ENCODE measurements around the gene THBD. TPM values are rescaled to one million over a fixed set of nuclear protein-coding genes. Genes with fewer than 3 reads are reported as not detected.

The THBD gene
- total RNA-seq, 1 donor from 2014 or later = 104 TPM

DNA sequence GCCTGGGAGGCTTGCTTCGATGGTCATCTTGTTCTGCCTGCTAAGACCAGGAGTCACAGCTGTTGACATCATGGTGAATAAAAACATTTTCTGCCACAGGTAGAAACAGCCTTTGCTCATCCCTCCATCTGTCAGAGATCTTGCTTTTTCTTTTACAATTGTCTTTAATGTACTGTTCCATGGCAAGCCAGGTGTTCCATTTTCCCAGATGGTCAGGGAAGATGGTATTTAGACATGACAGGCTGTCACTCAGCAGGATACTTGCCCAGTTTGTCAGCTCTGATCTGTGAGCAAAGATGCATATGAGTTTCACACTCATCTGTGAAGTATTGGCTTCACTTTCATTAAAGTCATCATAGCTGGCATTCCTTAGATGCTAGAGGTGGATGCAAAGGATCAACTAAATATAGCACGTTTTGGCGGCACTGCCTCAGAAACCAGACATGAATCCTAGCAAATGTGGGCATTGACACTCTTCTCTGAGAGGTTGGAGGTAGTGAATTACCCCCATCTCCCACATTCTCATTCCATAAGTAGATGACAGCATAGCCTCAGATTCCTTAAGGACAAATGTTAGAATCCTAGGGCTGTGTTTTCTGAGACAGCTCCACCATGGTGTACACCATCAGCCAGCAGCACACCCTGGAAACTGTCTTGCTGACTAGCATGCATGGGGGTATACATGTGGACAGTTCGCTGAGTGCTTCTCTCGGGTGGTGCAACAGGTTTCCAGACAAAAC lies 10.2 kb downstream of the THBD start:
- no peaks in the 10 kb centered on the region for H3K9me3 ChIP-seq
- no peak for DNase-seq
- TF ChIP-seq, protein P1, sequence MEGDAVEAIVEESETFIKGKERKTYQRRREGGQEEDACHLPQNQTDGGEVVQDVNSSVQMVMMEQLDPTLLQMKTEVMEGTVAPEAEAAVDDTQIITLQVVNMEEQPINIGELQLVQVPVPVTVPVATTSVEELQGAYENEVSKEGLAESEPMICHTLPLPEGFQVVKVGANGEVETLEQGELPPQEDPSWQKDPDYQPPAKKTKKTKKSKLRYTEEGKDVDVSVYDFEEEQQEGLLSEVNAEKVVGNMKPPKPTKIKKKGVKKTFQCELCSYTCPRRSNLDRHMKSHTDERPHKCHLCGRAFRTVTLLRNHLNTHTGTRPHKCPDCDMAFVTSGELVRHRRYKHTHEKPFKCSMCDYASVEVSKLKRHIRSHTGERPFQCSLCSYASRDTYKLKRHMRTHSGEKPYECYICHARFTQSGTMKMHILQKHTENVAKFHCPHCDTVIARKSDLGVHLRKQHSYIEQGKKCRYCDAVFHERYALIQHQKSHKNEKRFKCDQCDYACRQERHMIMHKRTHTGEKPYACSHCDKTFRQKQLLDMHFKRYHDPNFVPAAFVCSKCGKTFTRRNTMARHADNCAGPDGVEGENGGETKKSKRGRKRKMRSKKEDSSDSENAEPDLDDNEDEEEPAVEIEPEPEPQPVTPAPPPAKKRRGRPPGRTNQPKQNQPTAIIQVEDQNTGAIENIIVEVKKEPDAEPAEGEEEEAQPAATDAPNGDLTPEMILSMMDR (IDR thresholded peaks at IDR 0.05) = no peak
- no peaks in the 10 kb centered on the region for H3K4me1 ChIP-seq
- no peak for ATAC-seq
- no peaks in the 10 kb centered on the region for H3K36me3 ChIP-seq
- intact Hi-C loops (cut with DNase I) = no loop called here
- no peak overlapping the region for H3K27ac ChIP-seq
- H3K4me3 ChIP-seq = no peak overlapping the region
- H3K27me3 ChIP-seq = peaks cover 41% of the 10 kb centered on the region

DNA sequence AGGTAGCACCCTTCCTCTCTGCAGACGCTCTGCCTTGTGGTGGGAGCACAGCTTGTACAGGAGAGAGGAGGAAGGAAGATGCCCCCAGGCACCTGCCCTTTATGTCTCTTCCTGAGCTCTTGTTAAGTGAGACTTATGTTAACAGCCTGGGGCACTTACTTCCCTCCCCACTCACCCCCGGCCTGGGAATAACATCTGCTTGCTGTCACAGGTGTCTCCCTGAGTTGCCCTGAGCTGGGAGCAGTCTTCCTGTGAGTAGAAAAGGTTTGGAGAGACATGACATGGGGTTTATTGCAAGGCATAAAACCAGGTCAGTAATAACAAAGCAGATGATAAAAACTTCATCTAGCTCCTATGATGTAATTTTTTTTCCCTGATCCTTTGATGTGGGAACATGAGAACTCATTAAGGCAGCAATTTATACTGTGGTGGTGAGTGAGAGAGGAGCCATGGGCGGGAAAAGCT lies 12.4 kb downstream of the THBD start:
- peaks cover 27% of the 10 kb centered on the region for H3K27me3 ChIP-seq
- H3K27ac ChIP-seq = no peak overlapping the region
- H3K4me1 ChIP-seq = no peaks in the 10 kb centered on the region
- TF ChIP-seq, protein P1 (IDR thresholded peaks at IDR 0.05) = no peak
- no peaks in the 10 kb centered on the region for H3K9me3 ChIP-seq
- ATAC-seq (no peak), DNase-seq (no peak)
- no peak overlapping the region for H3K4me3 ChIP-seq
- H3K36me3 ChIP-seq = no peaks in the 10 kb centered on the region
- intact Hi-C loops (cut with DNase I) = no loop called here

DNA sequence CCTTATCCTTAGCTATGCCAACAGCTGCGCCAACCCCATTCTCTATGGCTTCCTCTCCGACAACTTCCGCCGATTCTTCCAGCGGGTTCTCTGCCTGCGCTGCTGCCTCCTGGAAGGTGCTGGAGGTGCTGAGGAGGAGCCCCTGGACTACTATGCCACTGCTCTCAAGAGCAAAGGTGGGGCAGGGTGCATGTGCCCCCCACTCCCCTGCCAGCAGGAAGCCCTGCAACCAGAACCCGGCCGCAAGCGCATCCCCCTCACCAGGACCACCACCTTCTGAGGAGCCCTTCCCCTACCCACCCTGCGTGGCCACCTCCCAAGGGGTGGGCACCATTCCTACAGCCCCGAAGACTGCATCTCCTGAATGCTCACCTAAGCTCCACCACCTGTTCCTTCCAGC lies 13.1 kb downstream of the THBD start:
- Histone ChIP-seq H3K9me3 (no peaks in the 10 kb centered on the region), H3K27ac (no peak overlapping the region), H3K4me3 (no peak overlapping the region), H3K36me3 (no peaks in the 10 kb centered on the region), H3K4me1 (no peaks in the 10 kb centered on the region), H3K27me3 (peaks cover 22% of the 10 kb centered on the region)
- ATAC-seq = no peak
- intact Hi-C loops (cut with DNase I) = no loop called here
- TF ChIP-seq, protein P1 (IDR thresholded peaks at IDR 0.05) = no peak
- no peak for DNase-seq

DNA sequence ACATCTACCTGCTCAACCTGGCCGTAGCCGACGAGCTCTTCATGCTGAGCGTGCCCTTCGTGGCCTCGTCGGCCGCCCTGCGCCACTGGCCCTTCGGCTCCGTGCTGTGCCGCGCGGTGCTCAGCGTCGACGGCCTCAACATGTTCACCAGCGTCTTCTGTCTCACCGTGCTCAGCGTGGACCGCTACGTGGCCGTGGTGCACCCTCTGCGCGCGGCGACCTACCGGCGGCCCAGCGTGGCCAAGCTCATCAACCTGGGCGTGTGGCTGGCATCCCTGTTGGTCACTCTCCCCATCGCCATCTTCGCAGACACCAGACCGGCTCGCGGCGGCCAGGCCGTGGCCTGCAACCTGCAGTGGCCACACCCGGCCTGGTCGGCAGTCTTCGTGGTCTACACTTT lies 13.7 kb downstream of the THBD start:
- Histone ChIP-seq H3K9me3 (no peaks in the 10 kb centered on the region), H3K4me3 (no peak overlapping the region), H3K27me3 (peaks cover 22% of the 10 kb centered on the region), H3K27ac (no peak overlapping the region), H3K36me3 (no peaks in the 10 kb centered on the region), H3K4me1 (no peaks in the 10 kb centered on the region)
- DNase-seq (no peak), ATAC-seq (no peak)
- TF ChIP-seq, protein P1 (IDR thresholded peaks at IDR 0.05) = no peak
- intact Hi-C loops (cut with DNase I) = no loop called here

GRCh38 chr20:23034721-23035671 lies 14.5 kb downstream of the THBD start, which contains the start of gene SSTR4:
Gene SSTR4 (plus strand): TSS chr20:23035312. CDS start chr20:23035484, 172 bp downstream.
- TF ChIP-seq, protein P1 (IDR thresholded peaks at IDR 0.05) = no peak
- intact Hi-C loops (cut with DNase I) = no loop called here
- no peaks in the 10 kb centered on the region for H3K36me3 ChIP-seq
- H3K27ac ChIP-seq = no peak within 1 kb of the TSS
- H3K4me3 ChIP-seq = no peak within 1 kb of the TSS
- no peaks in the 10 kb centered on the region for H3K4me1 ChIP-seq
- ATAC-seq (peak; percentile 7), DNase-seq (no peak)
- H3K27me3 ChIP-seq = peaks cover 16% of the 10 kb centered on the region
- H3K9me3 ChIP-seq = no peaks in the 10 kb centered on the region
